ENCODE data around the gene COL6A1.

The COL6A1 gene

DNA sequence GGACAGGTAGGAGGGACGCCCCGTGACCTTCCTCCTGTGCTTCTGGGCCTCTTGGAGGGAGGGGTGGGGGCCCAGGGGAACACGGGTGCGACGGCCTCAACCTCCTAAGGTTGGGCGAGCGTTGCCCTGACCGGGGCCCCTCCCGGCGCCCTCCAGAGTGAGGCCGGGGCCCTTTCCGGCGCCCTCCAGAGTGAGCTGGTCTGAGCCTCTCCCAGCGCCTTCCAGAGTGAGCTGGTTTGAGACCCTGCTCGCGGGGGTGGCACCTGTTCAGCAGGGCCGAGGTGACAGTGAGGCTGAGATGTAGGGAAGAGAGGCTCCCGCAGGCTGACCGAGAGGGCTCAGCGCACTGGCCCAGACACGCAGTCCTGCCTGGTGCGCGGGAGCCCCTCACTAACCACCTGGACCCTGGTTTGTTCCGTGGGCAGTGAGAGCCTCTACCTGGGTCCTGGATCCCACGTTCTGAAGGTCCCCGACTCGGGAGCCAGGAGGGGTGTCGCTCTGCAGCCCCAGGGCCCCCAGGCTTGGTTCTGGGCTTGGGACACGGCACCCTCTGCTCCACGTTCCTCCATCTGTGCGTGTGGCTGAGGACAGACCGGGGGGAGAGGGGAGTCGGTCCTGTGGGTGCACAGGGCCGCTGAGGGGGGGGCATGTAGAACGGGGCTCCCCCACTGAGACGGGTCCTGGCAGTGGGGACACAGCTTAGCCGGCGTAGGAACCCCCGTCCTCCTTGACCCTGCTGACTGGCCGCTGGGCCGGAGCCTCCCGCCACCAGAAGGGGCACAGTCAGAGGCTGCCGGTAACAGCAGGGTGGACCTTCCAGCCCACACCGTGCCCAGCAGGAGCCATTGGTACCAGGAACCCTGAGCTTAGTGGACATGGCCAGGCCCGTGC, 1.4 kb downstream of the COL6A1 start:
- DNase-seq (ENCODE audit: low read depth in 2 of 2) = no peak

DNA sequence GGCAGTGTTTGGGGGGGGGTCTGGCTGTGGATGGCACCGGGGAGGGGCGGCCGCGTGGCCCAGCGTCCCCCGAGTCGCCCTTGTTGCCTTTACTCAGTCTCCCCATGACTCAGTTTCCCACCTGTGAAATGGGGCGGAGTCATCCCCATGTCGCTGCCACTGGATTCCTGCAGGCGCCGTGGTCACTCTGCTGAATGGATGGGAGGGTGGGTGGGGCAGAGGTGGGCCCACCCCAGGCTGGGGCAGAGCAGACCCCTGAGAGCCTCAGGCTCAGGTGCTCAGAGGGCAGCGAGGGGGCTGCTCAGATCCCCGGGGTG, 2.0 kb downstream of the COL6A1 start:
- DNase-seq (ENCODE audit: low read depth in 2 of 2) = no peak

DNA sequence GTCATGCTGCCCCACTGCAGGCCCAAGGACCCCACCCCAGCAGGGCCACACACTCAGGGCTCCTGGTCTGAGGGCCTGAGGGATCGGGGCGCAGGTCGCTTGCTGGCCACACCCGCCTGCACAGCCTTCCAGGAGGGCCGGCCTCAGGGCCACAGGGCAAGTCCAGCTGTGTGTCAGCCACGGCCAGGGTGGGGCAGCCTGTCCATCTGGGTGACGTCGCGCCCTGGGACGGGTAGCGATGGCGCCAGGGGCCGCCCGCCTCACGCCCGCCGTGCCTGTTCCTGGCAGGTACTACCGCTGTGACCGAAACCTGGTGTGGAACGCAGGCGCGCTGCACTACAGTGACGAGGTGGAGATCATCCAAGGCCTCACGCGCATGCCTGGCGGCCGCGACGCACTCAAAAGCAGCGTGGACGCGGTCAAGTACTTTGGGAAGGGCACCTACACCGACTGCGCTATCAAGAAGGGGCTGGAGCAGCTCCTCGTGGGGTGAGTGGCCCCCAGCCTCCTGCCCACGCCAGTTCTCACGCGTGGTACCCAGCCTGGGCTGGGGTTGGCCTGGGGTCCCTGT, 2.5 kb downstream of the COL6A1 start:
- no peak for DNase-seq (ENCODE audit: low read depth in 2 of 2)

DNA sequence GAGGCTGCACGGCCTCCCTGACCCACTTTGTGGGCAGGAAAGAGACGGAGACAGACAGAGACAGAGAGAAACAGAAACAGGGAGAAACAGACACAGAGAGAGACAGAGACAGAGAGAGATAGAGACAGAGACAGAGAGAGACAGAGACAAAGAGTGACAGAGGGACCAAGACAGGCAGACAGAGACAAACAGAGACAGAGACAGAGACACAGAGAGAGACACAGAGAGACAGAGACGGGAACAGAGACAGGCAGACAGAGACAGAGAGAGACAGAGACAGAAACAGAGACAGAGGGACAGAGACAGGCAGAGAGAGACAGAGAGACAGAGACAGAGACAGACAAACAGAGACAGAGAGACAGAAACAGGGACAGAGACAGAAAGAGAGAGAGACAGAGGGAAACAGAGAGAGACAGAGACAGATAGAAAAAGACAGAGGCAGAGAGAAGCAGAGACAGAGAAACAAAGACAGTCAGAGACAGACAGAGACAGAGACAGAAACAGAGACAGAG, 3.1 kb downstream of the COL6A1 start:
- DNase-seq (ENCODE audit: low read depth in 2 of 2) = no peak

DNA sequence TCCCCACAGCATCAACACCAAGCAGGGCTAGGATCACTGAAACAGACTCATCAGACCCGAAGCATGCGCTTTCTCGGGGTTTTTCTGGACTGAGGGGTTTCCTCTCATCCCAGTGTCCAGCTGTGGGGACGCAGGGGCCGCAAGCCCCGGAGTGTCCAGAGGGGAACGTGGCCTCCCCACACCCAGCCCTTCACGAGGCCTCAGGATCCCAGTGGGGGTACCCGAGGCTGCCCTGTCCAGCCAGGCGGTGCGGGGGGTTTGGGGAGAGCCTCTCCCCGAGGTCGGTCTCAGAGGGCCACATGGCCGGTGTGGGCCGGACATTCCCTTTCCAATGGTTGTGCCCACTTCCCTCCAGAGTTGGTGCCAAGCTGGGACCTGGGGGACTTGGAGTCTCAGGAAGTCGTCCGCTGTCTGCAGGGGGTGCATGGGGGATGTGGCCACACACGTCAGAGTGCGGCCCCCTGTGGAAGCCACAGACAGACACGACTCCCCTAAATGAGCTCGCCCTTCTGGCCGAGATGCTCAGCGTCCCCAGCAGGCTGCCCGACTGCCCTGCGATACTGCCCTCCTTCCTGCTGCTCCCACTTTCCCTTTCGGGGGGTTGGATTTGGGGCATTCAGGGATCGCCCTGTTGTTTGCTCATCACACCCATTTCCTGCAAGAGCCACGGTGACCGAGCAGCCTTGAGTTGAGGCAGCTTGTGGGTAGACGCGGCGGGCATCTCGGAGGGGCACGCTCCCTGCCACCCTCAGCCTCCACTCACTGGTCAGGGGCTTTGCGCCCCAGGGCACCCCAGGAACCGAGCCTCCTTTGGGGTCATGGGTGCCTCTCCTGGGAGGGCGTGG, 4.1 kb downstream of the COL6A1 start:
- DNase-seq (ENCODE audit: low read depth in 2 of 2) = no peak

DNA sequence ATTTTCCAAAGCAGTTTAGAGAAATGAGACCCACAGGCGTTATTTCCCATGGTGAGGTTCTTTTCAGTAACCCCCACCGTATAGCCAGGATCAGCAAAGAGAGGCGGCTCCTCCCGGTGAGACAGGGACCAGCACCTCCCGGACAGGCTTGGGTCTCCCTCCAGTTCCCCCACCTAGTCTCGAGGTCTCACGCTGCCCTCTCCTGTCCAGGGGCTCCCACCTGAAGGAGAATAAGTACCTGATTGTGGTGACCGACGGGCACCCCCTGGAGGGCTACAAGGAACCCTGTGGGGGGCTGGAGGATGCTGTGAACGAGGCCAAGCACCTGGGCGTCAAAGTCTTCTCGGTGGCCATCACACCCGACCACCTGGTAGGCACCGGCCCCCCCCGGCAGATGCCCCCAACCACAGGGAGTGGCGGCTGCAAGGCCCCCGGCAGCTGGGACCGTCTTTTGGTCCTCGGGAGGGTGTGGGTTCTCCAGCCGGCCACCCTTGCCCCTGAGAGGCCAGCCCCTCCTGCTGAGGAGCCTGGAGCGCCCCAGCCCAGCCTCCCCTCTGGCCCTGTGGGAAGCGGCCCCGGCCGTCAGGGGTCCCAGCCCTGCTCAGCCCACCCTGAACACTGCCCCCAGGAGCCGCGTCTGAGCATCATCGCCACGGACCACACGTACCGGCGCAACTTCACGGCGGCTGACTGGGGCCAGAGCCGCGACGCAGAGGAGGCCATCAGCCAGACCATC, 4.9 kb downstream of the COL6A1 start:
- DNase-seq (ENCODE audit: low read depth in 2 of 2) = no peak

DNA sequence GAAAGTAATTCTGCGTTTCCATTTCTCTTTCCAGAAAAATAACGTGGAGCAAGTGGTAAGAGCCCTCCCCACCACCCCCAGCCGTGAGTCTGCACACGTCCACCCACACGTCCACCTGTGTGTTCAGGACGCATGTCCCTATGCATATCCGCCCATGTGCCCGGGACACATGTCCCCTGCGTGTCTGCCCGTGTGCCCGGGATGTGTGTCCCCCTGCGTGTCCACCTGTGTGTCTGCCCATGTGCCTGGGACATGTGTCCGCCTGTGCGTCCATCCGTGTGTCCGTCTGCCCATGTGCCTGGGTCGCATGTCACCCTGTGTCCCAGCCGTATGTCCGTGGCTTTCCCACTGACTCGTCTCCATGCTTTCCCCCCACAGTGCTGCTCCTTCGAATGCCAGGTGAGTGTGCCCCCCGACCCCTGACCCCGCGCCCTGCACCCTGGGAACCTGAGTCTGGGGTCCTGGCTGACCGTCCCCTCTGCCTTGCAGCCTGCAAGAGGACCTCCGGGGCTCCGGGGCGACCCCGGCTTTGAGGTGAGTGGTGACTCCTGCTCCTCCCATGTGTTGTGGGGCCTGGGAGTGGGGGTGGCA, 5.6 kb downstream of the COL6A1 start:
- DNase-seq (ENCODE audit: low read depth in 2 of 2) = no peak

DNA sequence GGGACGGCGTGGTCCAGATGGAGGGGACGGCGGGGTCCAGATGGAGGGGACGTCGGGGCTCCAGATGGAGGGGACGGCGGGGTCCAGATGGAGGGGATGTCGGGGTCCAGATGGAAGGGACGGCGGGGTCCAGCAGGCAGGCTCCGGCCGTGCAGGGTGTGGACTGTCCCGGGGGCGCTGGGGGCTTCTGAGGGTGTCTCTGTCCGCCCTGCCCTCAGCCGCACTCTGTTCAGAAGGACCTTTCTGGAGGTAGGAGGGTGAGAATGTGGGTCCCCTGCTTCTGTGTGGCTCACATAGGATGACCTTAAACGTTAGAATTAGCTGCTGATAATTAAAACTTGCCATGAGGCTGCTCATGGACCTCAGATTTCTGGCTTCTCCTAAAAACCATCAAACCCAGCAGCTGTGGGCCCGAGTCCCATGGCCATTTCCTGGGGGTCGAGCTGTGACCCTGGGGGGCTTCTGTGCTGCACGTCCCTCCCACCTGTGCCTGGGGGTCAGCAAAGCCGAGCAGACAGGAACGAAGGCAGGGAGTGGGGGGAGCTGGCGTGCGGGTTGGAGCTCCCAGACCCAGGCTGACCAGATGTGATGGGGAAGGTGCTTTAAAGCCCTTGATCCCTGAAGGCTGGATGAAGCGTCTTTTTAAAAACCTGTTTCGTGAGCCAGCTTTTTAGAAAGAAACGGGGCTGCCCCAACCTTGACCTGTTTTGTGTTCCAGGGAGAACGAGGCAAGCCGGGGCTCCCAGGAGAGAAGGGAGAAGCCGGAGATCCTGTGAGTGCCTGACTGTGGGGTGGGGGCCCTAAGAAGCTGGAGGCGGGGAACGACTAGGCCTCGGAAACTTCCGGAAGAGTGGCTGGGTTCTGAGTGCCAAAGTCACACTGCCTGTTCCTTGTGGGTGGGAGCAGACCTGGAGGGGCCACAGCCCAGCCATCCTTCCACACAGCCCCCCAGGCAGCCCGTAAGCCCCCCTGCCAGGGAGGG, 7.1 kb downstream of the COL6A1 start:
- no peak for DNase-seq (ENCODE audit: low read depth in 2 of 2)

DNA sequence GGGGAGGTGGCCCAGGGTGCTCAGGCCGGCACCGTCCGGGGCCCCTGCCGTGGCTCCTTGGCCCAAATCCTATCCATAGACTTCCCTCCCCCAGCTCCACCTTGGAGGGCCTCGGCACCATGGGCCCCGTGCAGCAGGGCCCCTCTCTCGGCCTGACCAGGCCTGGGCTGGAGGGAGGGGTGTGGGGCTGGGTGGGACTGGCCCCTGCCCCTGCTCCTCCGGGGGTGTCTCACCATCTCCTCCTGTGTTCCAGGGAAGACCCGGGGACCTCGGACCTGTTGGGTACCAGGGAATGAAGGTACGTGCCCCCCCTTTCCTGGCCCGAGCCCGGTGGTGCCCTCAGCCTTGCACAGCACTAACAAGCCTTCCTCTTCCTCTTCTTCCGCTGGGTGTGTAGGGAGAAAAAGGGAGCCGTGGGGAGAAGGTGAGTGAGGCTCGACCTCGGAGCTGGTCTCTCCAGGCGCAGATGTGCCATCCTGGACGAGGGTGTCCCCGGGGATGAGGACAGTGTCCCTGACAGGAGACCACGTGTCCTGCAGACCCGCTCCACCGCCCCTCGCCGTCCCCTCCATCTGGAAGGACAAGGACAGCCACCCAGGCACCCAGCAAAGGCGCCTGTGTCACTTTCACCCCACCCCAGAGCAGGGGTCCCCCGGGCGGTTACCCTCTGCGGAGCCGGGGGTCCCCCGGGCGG, 7.9 kb downstream of the COL6A1 start:
- no peak for DNase-seq (ENCODE audit: low read depth in 2 of 2)

DNA sequence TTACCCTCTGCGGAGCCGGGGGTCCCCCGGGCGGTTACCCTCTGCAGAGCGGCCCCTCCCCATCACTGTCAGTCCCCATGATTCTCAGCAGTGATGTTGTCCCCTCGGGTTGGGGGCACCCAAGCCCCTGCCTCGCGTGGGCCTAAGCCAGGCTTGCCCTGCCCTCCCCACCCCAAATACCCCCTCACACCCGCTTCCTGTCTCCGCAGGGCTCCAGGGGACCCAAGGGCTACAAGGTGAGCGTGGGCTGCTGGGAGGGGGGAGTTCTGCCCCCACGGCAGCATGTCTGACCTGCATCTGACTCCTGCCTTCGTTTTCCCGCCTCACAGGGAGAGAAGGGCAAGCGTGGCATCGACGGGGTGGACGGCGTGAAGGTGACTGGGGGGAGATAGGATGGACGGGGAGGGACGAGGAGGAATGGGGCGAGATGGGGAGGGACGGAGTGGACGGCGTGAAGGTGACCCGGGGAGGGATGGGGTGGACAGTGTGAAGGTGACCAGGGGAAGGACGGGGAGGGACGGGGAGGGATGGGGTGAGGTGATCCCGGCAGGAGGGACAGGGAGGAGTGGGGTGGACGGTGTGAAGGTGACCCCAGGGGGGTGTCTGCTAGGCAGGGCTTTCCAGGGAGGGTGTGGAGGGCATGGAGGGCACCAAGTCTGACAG, 8.6 kb downstream of the COL6A1 start:
- no peak for DNase-seq (ENCODE audit: low read depth in 2 of 2)

DNA sequence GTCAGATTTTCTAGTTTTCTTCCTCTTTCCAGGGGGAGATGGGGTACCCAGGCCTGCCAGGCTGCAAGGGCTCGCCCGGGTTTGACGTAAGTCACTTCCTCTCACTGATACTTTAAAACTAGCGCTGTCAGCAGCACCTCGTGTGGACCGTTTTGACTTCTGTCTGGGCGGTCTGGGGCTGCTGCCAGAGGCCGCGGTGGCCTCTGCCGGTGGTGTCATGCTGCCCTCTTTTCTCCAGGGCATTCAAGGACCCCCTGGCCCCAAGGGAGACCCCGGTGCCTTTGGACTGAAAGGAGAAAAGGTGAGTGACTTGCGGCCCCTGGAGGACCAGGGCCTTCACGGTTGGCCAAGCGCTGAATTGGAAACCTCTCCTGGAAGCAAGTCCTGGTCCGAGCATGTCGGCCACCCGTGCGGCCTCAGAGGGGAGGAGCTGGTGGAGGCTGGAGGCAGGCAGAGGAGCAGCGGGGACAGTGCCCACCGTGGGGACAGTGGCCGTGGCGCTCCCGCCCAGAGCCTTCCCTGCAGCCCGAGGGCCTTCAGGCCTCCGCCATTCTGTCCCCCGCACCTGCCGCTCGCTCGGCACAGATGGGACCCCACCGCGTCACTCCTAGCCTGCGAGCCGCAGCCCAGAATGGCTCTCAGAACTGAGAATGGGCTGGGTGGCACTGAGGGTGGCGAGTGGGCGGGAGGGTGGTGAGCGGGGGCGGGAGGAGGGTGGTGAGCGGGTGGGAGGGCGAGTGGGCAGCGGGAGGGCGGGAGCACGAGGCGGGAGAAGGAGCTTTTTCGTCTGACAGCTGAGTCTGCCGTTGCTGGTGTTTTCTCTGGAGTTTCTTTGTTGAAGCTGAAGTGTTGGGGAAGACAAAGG, 9.4 kb downstream of the COL6A1 start:
- DNase-seq (ENCODE audit: low read depth in 2 of 2) = no peak

DNA sequence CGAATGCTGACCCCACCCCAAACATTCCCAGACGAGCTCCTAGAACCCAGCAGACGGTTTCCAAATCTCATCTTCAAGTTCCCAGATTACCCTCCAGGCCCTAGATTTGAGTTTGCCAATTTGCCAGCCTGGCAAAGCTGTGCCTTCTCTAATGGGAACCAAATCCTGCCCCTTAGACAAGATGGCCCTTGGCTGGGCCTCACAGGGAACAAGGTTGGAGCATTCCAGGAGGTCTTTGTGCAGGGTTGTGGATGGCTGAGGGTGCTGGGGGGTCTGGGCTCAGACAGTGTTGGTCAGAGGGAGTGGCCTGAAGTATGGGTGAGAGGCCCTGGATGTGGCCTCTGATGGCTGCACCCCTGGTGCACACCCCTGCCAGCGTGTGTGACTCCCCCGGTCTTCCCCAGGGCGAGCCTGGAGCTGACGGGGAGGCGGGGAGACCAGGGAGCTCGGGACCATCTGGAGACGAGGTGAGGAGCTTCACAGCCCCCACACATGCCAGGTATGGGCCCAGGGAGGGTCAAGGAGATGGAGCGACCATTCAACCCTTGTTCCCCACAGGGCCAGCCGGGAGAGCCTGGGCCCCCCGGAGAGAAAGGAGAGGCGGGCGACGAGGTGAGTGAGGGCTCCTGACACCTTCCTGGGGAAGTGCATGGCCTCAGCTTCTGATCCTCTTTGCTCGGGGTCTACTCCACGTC, 10.2 kb downstream of the COL6A1 start:
- DNase-seq (ENCODE audit: low read depth in 2 of 2) = no peak

DNA sequence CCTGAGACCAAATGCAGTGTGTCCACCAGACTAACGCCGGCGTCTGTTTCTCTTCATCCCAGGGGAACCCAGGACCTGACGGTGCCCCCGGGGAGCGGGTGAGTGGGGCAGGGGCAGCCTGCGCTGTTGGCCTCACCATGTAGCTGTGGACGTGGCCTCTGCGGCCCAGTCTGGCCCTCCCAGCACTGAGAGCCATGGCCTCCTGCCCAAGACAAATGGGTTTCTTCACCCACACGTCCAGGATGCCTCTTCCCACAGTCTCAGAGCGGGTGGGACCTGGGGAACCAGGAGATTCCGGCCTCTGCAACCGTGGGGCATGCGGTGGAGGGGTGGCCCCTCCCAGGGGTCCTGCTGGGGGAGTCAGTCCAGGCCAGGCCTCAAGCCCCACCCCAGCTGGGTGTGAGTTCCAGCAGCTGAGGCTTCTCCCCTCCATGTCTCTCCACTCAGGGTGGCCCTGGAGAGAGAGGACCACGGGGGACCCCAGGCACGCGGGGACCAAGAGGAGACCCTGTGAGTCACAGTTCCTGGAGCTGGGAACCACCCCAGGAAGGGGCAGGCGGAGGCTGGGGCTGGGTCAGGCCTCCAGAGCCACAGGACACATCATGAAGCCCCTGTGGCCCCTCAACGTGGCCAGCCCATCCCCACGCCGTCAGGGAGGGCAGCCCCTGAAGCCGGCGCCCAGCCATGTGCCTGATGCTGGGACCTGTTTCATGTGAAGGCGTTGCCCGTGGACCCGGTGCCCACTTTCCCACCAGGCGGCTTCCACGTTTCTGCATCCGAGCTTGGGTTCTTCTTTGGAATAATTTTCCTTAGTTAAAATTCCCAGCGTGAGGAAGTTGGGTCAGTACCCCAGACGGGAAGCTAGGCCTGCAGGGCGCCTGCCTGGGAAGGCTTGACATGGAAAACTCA, 11.0 kb downstream of the COL6A1 start:
- no peak for DNase-seq (ENCODE audit: low read depth in 2 of 2)

DNA sequence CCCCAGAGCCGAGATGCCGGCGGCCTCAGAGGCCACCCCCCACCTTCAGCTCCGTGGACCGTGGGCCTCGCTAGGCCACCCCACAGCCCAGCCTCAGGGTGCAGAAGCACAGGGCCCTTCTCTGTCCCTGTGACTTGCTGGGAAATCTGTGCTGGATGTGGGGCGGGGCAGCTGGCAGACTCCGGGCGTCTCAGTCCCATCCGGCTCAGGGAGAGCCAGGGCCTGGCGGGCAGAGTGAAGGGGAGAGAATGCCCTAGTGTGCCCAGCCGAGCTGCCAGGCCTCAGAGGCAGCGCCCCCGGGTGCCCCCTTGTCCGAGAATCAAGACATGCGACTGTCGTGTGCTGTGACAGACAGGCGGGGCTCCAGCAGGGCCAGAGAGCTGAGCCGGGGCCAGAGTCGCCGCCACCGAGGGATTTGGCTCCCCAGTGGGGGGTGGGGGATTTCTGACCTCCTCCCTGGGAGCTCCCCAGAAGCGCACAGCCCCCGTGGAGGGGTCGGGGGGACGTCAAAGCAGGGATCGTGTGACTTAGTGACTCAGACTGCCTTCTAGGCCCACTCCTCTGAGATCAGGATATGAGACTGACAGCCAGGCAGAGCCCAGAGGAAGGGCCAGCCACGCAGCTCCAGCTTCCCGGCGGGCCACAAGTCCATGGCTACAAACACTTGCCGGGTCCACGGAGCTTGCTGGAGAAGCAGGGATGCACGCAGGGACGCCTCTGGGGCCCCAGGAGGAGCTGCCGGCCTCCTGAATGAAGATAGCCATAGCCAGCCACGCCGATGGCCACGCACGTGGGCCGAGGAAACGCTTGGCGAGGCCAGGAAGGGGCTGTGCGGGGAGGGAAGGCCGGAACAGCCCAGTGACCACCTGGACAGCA, 11.9 kb downstream of the COL6A1 start:
- no peak for DNase-seq (ENCODE audit: low read depth in 2 of 2)

DNA sequence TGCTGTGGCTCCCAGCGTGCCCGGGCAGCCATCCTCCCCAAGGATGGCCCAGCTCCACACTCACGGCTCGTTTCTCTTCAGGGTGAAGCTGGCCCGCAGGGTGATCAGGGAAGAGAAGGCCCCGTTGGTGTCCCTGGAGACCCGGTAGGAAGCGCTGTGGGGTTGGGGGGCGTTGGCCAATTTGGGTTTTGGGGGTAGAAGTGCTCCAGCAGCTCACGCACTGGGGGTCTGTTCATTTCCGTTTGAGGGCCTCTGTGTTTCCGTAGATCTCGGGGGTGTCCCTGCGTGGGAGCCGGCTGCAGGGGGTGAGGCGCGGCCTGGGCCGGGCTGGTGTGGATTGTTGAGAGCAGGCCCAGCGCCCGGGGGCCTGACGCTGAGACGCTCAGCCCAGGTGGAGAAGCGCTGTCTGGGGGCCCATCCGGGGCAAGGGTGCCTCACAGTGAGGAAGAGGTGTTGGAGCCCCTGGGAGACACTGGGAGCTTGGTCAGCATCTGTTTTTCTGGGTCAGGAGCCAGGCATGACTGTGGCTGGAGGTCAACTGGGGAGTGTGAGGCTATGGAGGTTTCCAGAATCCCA, 12.6 kb downstream of the COL6A1 start:
- DNase-seq (ENCODE audit: low read depth in 2 of 2) = no peak

All from stimulated activated CD4-positive, alpha-beta T cell treated with anti-CD3 and anti-CD28 coated beads, Interleukin-15, amount 100 ng/mL, for 48 hours (primary cell).